ENCODE results near the gene FHOD3. TPM values are rescaled to one million over a fixed set of nuclear protein-coding genes. Genes with fewer than 3 reads are reported as not detected.

FHOD3 gene
- polyA plus RNA-seq, 2 of the 4 experiments (the other 2 are of a cell fraction) = 2.5 to 3.6 TPM

- FAIRE-seq (no peak), DNase-seq (ENCODE audit: low read depth in 1 of 2, low spot score in 1 of 2) (no peak), ATAC-seq (no peak)
- no peak overlapping the region for H3K27ac ChIP-seq
- no peak overlapping the region for H3K4me3 ChIP-seq
- POLR2A ChIA-PET = no interaction called here
- WGBS (ENCODE audit: missing lambda C conversion rate) = 56% methylated on average over 2 of the region's 2 CpGs
- H3K4me2 ChIP-seq = no peak overlapping the region
- no peaks in the 10 kb centered on the region for H3K4me1 ChIP-seq
- TF ChIP-seq, protein P1, sequence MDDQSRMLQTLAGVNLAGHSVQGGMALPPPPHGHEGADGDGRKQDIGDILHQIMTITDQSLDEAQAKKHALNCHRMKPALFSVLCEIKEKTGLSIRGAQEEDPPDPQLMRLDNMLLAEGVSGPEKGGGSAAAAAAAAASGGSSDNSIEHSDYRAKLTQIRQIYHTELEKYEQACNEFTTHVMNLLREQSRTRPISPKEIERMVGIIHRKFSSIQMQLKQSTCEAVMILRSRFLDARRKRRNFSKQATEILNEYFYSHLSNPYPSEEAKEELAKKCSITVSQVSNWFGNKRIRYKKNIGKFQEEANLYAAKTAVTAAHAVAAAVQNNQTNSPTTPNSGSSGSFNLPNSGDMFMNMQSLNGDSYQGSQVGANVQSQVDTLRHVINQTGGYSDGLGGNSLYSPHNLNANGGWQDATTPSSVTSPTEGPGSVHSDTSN (IDR thresholded peaks at IDR 0.05) = no peak
- TF ChIP-seq HOXB13 (CRISPR knock-in tag; IDR thresholded peaks at IDR 0.05; ENCODE audit: low read depth) (no peak), TFCP2L1 (CRISPR knock-in tag; IDR thresholded peaks at IDR 0.05) (no peak), REST (IDR thresholded peaks at IDR 0.05) (no peak), USF2 (IDR thresholded peaks at IDR 0.05) (no peak), MAZ (IDR thresholded peaks at IDR 0.05; ENCODE audit: borderline replicate concordance, low read depth, low read length) (no peak), RAD21 (conservative IDR thresholded peaks at IDR 0.05 in 1 of 2, IDR thresholded peaks at IDR 0.05 in 1 of 2) (no peak), HOXA7 (CRISPR knock-in tag; IDR thresholded peaks at IDR 0.05) (no peak), FOXS1 (CRISPR knock-in tag; IDR thresholded peaks at IDR 0.05) (no peak), EP300 (IDR thresholded peaks at IDR 0.05) (no peak), CHD4 (IDR thresholded peaks at IDR 0.05; ENCODE audit: borderline replicate concordance) (no peak), NFE2L2 (conservative IDR thresholded peaks at IDR 0.05; ENCODE audit: low read length) (no peak), RCOR1 (IDR thresholded peaks at IDR 0.05; ENCODE audit: low read depth, low read length) (no peak), CEBPB (IDR thresholded peaks at IDR 0.05) (no peak), RFX5 (IDR thresholded peaks at IDR 0.05) (no peak), CBX2 (IDR thresholded peaks at IDR 0.05; ENCODE audit: borderline replicate concordance, low read depth) (no peak)
- TF ChIP-seq, protein P2, sequence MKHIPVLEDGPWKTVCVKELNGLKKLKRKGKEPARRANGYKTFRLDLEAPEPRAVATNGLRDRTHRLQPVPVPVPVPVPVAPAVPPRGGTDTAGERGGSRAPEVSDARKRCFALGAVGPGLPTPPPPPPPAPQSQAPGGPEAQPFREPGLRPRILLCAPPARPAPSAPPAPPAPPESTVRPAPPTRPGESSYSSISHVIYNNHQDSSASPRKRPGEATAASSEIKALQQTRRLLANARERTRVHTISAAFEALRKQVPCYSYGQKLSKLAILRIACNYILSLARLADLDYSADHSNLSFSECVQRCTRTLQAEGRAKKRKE (CRISPR knock-in tag; IDR thresholded peaks at IDR 0.05; ENCODE audit: low read depth) = no peak
- no peaks in the 10 kb centered on the region for H3K9me3 ChIP-seq
- CTCF ChIA-PET = no interaction called here
Observed at GRCh38 chr18:36630917-36631316, 333.4 kb downstream of the FHOD3 start.

- CTCF ChIA-PET = no interaction called here
- Histone ChIP-seq H3K4me2 (no peak overlapping the region), H3K4me1 (no peaks in the 10 kb centered on the region), H3K4me3 (no peak overlapping the region), H3K27ac (no peak overlapping the region), H3K9me3 (no peaks in the 10 kb centered on the region)
- no peak for ATAC-seq
- no peak for DNase-seq (ENCODE audit: low read depth in 1 of 2, low spot score in 1 of 2)
- POLR2A ChIA-PET = no interaction called here
- 65% methylated on average over 4 of the region's 4 CpGs for WGBS (ENCODE audit: missing lambda C conversion rate)
- FAIRE-seq = no peak
- no peak for TF ChIP-seq RFX5 (IDR thresholded peaks at IDR 0.05)
Observed at GRCh38 chr18:36633961-36634412, 336.5 kb downstream of the FHOD3 start.
